HG02981 (cell line): Measurements from ENCODE around the gene ADD2.

Experiments used
- ATAC-seq: cut with Tn5 transposase; IDR thresholded peaks from one replicate; pipeline ENCODE4 v1.9.1; 2021; ENCODE audit warnings: mild to moderate bottlenecking, moderate library complexity; ENCODE audit not compliant: unreplicated experiment

The ADD2 gene

GRCh38 chr2:70707706-70708105 is 60.3 kb downstream of the ADD2 start:
- no peak for ATAC-seq

GRCh38 chr2:70706026-70706795 is 61.8 kb downstream of the ADD2 start:
- ATAC-seq = no peak

- ATAC-seq = no peak
Observed at GRCh38 chr2:70705160-70705850, 62.7 kb downstream of the ADD2 start.

DNA sequence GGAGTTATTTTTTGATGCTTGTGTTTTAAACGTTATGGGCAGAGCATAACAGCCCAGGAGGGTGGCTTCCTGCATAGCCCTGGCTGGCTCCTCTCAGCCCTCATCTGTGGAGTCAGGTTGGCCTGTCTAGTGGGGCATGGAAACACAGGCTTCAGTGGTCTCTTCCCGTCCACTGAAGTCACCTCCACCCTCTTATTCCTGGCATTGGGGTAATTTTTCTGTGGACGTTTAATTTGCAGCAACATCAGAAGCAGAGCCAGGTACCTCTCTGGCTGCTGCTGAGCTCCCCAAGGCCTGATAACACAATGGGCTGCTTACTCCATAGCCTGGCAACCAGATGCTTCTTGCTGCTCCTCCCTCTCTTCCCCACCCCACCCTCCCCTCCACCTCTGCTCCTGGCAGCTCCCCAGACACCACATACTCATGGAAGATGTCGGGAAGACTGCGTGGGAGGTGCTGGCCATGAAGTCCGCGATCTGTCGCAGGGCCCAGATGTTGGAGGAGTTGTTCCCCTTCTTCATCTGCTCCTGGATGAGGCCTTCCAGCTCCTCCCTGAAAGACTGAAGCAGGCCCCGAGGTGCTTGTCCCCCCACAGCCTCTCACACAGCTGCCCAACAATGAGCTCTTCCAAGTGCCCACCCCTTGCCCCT is 64.0 kb downstream of the ADD2 start:
- ATAC-seq = no peak

GRCh38 chr2:70702711-70703395 is 65.1 kb downstream of the ADD2 start:
- no peak for ATAC-seq

- ATAC-seq = no peak
Observed at GRCh38 chr2:70698847-70699246, 69.2 kb downstream of the ADD2 start.

DNA sequence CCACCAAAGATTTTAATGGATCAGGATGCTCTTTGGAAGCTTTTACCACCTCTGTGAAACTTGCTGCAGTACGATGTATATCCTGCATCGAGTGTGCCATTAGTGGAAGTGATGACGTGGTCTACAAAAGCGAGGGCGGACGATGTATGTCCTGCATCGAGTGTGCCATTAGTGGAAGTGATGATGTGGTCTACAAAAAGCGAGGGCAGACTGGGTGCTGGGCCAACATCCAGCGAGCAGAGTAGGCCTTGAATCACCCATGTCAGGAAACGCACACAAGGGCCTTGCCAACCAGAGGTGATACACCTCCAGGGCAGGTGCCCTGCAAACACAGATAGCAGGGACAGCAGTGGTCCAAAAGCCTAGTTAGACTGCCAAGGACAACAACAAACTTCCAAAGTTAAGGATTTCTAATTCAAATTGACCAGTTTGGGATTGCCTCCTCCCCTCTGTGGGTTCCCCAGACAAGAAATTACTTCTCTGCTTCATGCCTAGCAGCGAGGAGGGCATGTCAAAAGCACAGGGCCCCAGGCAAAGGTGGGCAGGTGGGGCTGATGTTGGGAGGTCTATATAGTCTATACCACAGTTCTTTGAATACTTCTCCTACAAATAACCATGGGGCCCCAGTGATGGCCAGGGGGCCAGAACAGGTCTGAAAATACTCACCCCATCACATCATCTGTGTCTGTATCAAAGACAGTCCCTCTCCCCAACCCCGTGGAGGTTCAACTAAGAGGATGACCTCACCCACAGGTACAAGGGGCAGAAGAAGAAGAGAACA is 70.2 kb downstream of the ADD2 start:
- no peak for ATAC-seq

DNA sequence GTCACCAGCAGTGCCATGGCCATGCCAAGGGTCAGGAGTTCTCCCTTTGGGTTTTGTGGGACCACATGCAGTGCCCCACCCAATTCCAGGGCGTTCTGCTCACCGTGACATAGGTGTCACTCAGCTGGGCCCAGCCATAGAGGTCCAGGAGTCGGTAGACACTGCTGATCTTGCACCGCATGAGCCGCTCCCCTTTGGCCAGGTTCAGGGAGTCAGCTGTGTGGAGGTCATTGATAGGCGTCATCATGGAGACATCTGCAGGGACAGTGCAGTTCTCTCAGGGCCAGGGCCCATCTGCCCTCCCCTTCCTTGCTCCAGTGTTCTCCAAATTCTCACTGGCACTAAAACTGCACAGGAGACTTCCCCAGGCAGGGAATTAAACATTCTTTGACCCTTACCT is 71.9 kb downstream of the ADD2 start:
- ATAC-seq = no peak

GRCh38 chr2:70692256-70692655 is 75.7 kb downstream of the ADD2 start:
- no peak for ATAC-seq

- no peak for ATAC-seq
Observed at GRCh38 chr2:70691497-70692140, 76.4 kb downstream of the ADD2 start.

- no peak for ATAC-seq
Observed at GRCh38 chr2:70690846-70691245, 77.2 kb downstream of the ADD2 start.

DNA sequence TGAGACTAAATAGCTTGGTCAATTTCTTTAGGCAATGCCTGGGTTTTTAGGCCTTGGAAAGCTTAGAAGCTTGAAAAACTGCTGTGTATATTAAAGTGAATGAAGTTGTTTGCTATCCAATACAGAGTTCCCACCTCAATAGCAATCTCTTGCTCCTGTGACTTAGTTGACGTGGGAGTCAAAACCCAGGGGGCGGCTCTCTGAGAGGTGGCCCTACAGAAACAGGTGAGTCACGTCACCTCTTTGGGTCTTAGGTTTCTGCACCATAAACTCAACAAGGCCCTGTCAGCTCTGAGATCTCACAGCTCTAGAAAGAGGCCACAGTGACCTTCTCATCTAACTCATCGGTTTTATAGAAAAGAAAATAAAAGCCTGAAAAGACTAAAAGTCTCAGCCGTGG is 79.6 kb downstream of the ADD2 start:
- ATAC-seq = no peak

DNA sequence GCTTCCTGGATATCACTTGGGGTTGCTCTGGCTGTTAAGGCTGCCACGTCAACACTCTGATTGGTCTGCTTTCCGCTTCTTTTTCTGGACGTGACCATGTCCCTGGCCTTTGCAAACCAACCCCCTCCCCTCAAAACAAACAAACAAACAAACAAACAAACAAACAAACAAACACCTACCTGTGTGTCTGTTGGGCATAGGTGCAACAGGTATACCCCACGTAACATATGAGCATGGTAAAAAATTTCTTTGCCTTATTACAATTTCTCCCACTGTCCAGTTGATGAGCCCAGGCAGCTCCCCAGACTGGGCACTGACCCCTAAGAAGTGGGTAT is 80.6 kb downstream of the ADD2 start:
- no peak for ATAC-seq

DNA sequence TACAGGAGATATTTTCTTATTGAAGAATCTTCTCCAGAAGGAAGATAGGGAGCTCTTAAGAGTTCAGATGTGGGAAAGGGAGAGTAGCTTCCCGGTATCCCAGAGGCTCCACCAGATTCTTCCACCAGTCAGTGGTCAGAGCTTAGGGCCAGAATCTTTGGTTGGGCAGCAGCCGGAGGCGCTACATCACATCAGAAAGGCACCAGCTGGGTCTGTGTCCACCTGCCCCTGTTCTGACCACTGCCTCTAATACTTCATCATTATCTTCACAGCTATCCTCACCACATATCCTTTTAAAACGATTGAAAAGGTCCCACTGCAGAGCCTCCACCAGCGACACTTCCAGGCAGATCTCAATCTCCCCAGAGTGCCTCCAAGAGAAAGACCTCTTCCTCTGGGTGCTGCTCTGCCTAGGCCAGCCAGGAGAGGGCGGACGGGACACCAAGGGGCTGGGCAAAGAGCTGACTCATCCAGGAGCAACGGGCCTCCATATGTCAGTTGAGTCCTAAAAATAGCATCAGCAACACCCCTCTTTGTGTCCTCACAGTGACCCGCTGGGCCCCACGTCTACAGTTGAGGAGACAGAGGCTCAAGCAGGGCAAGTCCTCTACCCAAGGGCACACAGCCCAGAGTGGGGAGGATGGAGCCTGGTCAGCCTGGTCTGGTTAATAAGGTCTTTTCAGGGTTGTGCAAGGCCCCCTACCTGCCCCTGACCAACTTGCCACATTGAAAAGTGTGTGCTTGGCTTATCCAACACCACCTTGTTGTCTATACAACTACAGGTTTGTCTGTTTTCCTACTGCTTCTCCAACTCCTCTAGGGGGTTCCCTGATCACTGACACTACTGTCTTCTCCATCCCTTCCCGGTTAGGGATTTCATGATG is 81.2 kb downstream of the ADD2 start:
- no peak for ATAC-seq

- ATAC-seq = no peak
Observed at GRCh38 chr2:70685771-70686171, 82.2 kb downstream of the ADD2 start.

GRCh38 chr2:70684846-70685622 is 83.0 kb downstream of the ADD2 start:
- no peak for ATAC-seq

GRCh38 chr2:70683455-70683854 is 84.5 kb downstream of the ADD2 start:
- ATAC-seq = no peak

DNA sequence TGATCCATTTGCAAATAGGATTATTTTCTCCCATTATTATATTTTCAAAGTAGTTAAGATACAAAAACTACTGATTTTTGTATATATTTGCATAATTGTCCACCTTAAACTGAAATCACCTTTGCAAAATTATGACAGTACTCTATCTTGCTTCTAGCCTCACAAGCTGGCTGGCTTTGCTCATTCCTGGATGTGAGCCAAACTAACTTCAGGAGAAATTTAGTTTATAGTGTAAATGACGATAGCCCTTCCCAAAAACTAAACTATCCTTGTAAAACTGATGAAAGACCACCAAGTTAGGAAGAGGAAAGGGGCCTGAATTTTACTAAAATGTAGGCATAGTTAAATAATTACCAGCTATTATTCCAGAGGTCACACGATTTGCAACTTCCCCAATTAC is 87.3 kb downstream of the ADD2 start:
- ATAC-seq = no peak

GRCh38 chr2:70679259-70679658 is 88.7 kb downstream of the ADD2 start:
- no peak for ATAC-seq
